CD4-positive, alpha-beta T cell treated with Interleukin-15 for 1 hour (primary cell): ENCODE data around the gene RPP14.

Source experiments
- DNase-seq: peaks from one replicate; pipeline ENCODE4 v3.0.0-alpha.2; 2020

The RPP14 gene

GRCh38 chr3:58292866-58293265, 13.2 kb upstream of the RPP14 start:
- DNase-seq = no peak

DNA sequence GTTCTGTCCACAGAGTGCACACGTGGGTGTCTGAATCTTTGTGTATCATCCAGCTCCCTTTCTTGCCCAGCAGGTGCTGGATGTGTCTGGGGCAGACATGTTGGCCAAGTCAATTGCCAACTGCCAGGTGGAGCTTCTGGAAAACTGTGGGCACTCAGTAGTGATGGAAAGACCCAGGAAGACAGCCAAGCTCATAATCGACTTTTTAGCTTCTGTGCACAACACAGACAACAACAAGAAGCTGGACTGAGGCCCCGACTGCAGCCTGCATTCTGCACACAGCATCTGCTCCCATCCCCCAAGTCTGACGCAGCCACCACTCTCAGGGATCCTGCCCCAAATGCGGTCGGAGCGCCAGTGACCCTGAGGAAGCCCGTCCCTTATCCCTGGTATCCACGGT, 12.5 kb upstream of the RPP14 start:
- DNase-seq = no peak

- DNase-seq = no peak
These were observed 9.8 kb upstream of the RPP14 start for GRCh38 chr3:58296269-58296668.

DNA sequence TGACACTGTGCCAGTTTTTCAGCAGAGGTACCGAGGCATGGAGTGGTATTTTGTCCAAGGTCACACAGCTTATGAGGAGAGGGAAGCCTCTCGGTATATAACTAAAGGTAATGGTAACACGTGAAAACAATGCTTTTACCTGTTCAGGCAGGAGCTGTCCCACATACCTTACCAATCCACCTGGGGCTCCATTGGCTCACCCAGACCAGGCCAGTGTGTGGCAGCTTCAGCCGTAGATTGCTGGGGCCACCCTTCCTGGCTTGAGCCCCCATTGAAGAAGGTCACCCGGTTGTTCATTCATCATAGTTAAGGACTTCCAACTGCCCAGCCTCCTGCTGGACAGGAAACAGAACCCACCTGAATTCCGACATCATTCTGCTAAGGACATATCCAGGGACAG, 9.2 kb upstream of the RPP14 start:
- no peak for DNase-seq

DNA sequence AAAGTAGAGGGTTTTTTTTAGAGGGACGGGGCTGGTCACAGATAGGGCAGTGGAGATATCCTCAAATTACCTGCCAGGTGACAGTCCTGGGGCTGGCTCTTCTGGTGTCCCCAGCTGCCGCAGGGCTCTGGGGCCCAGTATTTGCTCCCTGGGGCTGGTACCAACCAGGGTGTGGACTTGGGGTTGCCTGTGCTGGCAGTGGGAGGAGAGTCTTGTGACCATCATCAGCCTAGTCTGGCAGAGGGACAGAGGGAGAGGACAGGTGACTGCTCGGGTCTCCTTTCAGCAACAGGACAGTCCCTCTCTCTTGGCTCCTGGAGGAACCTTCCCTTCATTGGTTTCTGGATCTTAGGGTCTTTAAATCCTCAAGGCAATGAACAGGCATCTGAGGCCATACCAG, 7.9 kb upstream of the RPP14 start:
- DNase-seq = no peak

GRCh38 chr3:58299075-58299474, 7.0 kb upstream of the RPP14 start:
- DNase-seq = no peak

- no peak for DNase-seq
These were observed 6.1 kb upstream of the RPP14 start for GRCh38 chr3:58299839-58300516.

GRCh38 chr3:58307639-58308215, 1.7 kb downstream of the RPP14 start:
- DNase-seq = peak; percentile 59

- DNase-seq = no peak
These were observed 2.7 kb downstream of the RPP14 start for GRCh38 chr3:58308728-58309127.

- DNase-seq = no peak
These were observed 11.8 kb downstream of the RPP14 start for GRCh38 chr3:58317811-58318210.

DNA sequence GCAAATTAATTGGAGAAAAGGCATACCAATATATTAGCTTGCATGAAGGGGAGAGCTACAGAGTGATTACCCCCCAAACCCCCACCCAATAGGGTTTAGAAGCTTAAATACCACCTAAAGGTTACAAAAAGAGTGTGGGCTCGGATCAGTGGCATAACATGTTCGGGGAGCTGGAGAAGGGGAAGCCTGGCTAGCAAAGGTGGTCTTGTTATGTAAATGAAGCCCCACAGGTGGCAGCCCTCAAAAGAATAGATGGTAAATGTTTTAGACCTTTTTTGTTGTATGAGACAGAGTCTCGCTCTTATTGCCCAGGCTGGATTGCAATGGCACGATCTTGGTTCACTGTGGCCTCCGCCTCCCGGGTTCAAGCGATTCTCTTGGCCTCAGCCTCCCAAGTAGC, 15.7 kb downstream of the RPP14 start:
- no peak for DNase-seq

DNA sequence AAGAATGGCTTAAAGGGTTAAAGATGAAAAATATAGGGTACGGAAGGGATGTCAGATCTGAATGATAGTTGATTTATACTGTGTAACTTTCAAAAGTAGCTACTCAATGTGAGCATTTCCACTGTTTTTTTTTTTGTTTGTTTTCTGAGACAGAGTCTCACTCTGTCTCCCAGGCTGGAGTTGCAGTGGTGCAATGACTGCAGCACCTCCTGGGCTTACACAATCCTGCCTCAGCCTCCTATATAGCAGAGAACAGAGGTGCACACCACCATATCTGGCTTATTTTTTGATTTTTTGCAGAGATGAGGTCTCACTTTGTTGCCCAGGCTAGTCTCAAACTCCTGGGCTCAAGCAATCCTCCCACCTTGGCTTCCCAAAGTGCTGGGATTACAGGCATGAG, 16.7 kb downstream of the RPP14 start:
- no peak for DNase-seq

DNA sequence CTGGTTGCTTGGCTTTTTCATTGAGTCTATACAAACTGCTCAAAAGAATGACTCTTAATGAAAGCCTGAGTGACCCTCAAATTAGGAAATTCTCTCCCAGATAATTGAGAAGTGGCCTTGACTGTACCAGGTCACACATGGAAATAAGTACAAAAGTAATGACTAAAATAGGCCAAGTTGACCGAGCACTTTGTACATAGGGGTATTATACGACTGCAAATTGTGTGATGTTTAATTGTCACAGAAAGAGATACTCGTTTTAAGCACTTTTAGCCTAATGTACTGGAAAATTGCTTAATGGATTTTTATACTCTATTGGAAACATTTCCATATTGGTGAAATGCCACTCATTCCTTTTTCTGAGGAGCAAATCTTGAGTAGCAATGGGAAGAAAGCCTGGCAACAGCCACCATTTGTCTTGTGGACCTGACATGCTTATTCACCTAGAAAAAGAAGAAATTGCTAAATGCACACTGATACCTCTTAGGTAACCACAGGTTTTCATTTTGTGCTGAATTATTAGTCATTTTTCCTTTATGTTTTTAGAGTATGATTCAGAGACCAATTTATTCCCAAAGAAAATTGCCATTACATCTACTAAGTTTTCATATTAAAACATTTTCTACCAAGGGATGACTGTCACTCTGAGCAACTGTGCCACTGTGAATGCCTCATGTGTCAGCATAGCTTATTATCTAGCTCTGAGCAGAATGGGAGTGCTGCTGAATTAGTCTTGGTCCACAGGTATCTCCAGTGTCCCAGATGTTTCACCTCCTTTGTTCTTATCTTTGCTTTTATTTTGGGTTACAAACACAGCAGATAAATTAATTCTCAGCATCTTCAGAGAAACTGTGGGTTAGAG, 17.7 kb downstream of the RPP14 start:
- DNase-seq = no peak

- no peak for DNase-seq
These were observed 18.6 kb downstream of the RPP14 start for GRCh38 chr3:58324391-58325390.

DNA sequence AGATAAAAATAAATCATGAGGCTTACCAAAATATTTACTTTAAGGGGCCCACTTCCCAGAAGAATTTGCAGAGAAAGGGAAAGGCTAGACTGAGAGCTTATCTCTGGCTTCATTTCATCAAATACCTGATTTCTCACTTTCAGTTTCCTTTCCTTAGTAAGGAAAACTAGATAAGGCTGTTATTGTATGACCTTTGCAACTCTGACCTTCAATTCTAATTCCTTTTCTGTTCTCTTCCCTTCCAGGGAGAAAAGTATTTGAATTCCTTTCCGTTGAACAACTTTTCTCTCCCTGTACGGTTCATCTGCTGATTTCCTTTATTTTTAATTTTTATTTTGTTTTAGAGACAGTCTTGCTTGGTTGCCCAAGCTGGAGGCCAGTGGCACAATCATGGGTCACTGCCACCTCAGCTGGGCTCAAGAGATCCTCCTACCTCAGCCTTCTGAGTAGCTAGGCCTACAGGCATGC, 19.5 kb downstream of the RPP14 start:
- no peak for DNase-seq

GRCh38 chr3:58326267-58326900, 20.3 kb downstream of the RPP14 start:
- no peak for DNase-seq

GRCh38 chr3:58329150-58329921, 23.3 kb downstream of the RPP14 start:
- DNase-seq = no peak

GRCh38 chr3:58329922-58330413, 23.9 kb downstream of the RPP14 start:
- no peak for DNase-seq

- DNase-seq = no peak
These were observed 25.6 kb downstream of the RPP14 start for GRCh38 chr3:58331593-58332152.

DNA sequence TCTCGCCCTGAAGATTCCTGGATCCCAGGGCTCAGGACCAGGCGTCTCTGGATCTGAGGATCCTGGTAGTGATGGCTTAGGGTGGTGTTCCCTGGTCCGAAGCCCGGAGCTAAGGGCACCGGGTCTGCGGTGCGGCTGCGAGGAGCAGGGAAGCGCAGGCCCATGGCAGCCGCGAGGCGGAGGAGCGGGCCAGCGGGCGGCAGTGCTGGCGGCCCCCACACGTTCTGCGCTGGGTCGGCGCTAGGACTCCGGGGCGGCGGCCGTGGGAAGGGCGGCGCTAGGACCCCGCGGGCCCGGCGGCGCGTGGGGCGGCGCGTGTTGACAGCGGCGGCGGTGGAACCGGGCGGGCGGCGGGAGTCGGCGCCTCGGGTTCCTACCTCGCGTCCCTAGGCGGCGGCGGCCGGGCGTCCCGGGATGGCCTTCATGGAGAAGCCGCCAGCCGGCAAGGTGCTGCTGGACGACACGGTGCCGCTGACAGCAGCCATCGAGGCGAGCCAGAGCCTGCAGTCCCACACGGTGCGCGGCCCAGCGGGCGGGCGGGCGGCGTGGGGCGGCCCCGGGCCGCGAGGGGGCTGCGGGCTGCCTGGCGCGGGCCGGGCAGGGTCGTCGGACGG, 26.6 kb downstream of the RPP14 start, which contains the start of gene PXK:
PXK (plus strand) TSS at position 318 of the 614 bp plus-strand sequence; CDS start at position 415, 97 bp downstream.
- peak; percentile 77 for DNase-seq
